Prostate gland (tissue), 2 donors: ENCODE measurements around the gene LITAF. TPM values are rescaled to one million over a fixed set of nuclear protein-coding genes. Genes with fewer than 3 reads are reported as not detected.
"Not testable (repeated sequence)": the region's sequence is repeated elsewhere in the genome, so short reads cannot be mapped to it uniquely, and the experiment has no call there.

Experiments
- DNase-seq: peaks from one replicate; pipeline ENCODE4 v3.0.0-alpha.2; 2019; ENCODE audit warnings: low spot score
- H3K27ac ChIP-seq, 2 donors: fragments of 200-600 bp; sonication (generic); 2 replicates each; pipeline ENCODE4 v1.5.1; 2017 to 2019
- H3K27me3 ChIP-seq: fragments of 200-600 bp; sonication (generic); replicated peaks from 2 replicates; pipeline ENCODE4 v1.5.1; 2019; ENCODE audit not compliant: insufficient read depth
- H3K36me3 ChIP-seq, 2 donors: fragments of 200-600 bp; sonication (generic); 1 replicate in 1 of 2; 2 replicates in 1 of 2; pipeline versions ENCODE4 v1.5.1 to v1.8.1; 2017 to 2019
- H3K4me1 ChIP-seq: fragments of 200-600 bp; sonication (generic); replicated peaks from 2 replicates; pipeline ENCODE4 v1.5.1; 2019
- H3K4me3 ChIP-seq, 2 donors: fragments of 200-600 bp; sonication (generic); 2 replicates each; pipeline ENCODE4 v1.5.1; 2017 to 2019
- H3K9me3 ChIP-seq: fragments of 200-600 bp; sonication (generic); 2 replicates; pipeline ENCODE4 v1.5.1; 2017
- CTCF ChIP-seq, 4 experiments: fragments of 200-600 bp in 2 of 4; fragments of 450-650 bp in 2 of 4; sonication (generic) in 2 of 4; IDR thresholded peaks; 1 replicate in 3 of 4; 2 replicates in 1 of 4; pipeline ENCODE4 v1.5.1; 2016 to 2019; ENCODE audit warnings: antibody characterized with exemption in 4 of 4, mild to moderate bottlenecking in 2 of 4, moderate library complexity in 2 of 4
- POLR2A ChIP-seq: fragments of 450-650 bp; IDR thresholded peaks from one replicate; pipeline ENCODE4 v1.6.1; 2016; ENCODE audit warnings: antibody characterized with exemption, mild to moderate bottlenecking
- POLR2AphosphoS5 ChIP-seq: sonication (generic); formaldehyde crosslinking; IDR thresholded peaks from one replicate; pipeline ENCODE4 v1.6.1; 2017; ENCODE audit warnings: antibody characterized with exemption
- WGBS: methylation state at CpG from one replicate; pipeline ENCODE4 v1.1.5; 2018; 5-methylcytosine and 5-hydroxymethylcytosine counted together
- intact Hi-C: fragments of 100-400 bp; cut with DNase I; formaldehyde crosslinking; loops from one replicate; pipeline ENCODE4 v1.14.2; 2022
- total RNA-seq, 2 donors: library from RNA; depleted of rRNA; stranded (reverse); fragments of >200 nt; gene quantifications; one replicate each; pipeline ENCODE4 v1.1.0, GENCODE V29; 2016

LITAF gene
- total RNA-seq, 2 donors from 2014 or later = 92.5 to 137 TPM

GRCh38 chr16:11580451-11581086 lies 6.2 kb downstream of the LITAF start:
- intact Hi-C loops = no loop called here
- 95% methylated on average over 12 of the region's 12 CpGs for WGBS
- TF ChIP-seq POLR2AphosphoS5 (no peak), POLR2A (no peak), CTCF (IDR thresholded peaks at IDR 0.05) (no peak)
- H3K36me3 ChIP-seq = no peaks in the 10 kb centered on the region
- no peak overlapping the region for H3K4me3 ChIP-seq
- H3K27ac ChIP-seq = no peak overlapping the region
- no peaks in the 10 kb centered on the region for H3K27me3 ChIP-seq
- H3K4me1 ChIP-seq = peaks cover 2% of the 10 kb centered on the region
- DNase-seq = no peak
- H3K9me3 ChIP-seq = no peaks in the 10 kb centered on the region

GRCh38 chr16:11577290-11577660 lies 9.4 kb downstream of the LITAF start:
- H3K9me3 ChIP-seq, H3K27me3 ChIP-seq, H3K4me1 ChIP-seq, DNase-seq, H3K36me3 ChIP-seq, H3K4me3 ChIP-seq, H3K27ac ChIP-seq, intact Hi-C loops: not testable (repeated sequence)
- WGBS = 96% methylated on average over 8 of the region's 8 CpGs

GRCh38 chr16:11576427-11577289 lies 10.1 kb downstream of the LITAF start:
- Histone ChIP-seq H3K9me3 (no peaks in the 10 kb centered on the region), H3K27me3 (no peaks in the 10 kb centered on the region), H3K4me1 (peaks cover 2% of the 10 kb centered on the region), H3K36me3 (no peaks in the 10 kb centered on the region), H3K27ac (no peak overlapping the region), H3K4me3 (no peak overlapping the region)
- intact Hi-C loops = no loop called here
- no peak for TF ChIP-seq CTCF (IDR thresholded peaks at IDR 0.05)
- no peak for TF ChIP-seq POLR2AphosphoS5
- no peak for TF ChIP-seq POLR2A
- no peak for DNase-seq
- WGBS = 73% methylated on average over 9 of the region's 9 CpGs

DNA sequence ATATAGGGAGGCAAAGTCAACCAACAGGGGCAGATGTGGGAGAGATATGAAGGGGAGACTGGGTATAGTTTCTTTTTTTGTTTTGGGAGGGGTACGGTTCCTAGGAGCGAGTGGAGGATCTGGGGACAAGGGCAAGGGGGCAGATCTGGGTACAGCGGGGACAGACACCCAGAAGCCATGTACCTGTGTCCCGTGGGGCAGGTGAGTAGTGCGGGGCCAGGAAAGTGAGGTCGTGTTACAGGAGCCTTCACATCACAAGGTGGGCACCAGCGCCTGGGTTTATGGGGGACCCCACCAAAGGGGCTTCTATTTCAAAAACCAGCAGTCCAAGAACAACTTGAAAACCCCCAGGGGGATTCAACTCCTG lies 11.5 kb downstream of the LITAF start:
- 96% methylated on average over 7 of the region's 7 CpGs for WGBS

More for the DNA sequence above, 11.5 kb downstream of the LITAF start:
- DNase-seq = no peak
- Histone ChIP-seq H3K9me3 (no peaks in the 10 kb centered on the region), H3K4me1 (no peaks in the 10 kb centered on the region), H3K36me3 (no peaks in the 10 kb centered on the region), H3K27ac (no peak overlapping the region), H3K27me3 (no peaks in the 10 kb centered on the region), H3K4me3 (no peak overlapping the region)
- TF ChIP-seq POLR2A (no peak), CTCF (IDR thresholded peaks at IDR 0.05) (no peak), POLR2AphosphoS5 (no peak)
- intact Hi-C loops = no loop called here
